Stimulated activated CD4-positive, alpha-beta T cell treated with anti-CD3 and anti-CD28 coated beads, Interleukin-12 subunit alpha, Interleukin-12 subunit beta, amount 100 ng/mL, for 24 hours (primary cell): ENCODE data around the gene BMERB1.
A peak's percentile ranks its signal among the peaks of the same experiment; 100 is the strongest.
"Not testable (repeated sequence)": the region's sequence is repeated elsewhere in the genome, so short reads cannot be mapped to it uniquely, and the experiment has no call there.

Experiments used
- DNase-seq, 2 experiments: peaks; one replicate each; pipeline ENCODE4 v3.0.0-alpha.2; 2020; ENCODE audit warnings: low read depth in 2 of 2

BMERB1 gene

DNA sequence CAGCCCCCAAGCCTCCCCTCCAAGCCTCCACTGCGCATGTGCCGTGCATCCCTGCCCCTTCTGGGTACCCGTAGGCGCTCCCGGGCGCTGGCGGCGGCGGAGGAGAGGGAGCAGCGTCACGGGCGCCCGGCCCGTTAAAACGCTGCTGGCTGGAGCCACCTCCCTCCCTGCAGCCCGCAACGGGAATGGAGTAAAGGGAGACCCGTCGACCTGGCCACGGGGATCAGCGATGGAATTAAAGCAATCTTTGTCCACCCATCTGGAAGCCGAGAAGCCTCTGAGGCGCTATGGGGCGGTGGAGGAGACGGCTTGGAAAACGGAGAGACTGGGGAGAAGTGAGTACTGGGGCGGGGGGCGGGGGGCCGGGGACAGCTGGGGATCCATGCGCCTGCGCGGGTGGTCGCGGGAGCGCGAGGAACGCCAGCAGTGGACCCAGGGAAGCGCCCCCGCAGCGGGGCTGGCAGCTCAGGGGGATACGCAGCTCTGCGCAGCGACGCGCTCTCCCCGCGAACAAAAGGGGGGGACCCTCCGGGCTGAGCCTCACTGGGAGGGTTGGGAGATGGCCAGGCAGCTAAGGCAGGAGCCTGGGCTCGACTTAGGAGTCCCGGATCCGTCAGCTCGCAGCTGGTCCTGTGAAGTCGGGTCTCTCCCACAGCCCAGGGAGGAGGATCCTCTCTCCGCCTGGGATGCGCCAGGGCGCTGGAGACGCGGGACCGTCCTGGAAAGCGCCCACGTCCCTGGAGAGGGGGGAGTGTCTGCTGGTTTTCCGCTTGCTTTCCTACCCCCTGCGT, at the start of gene BMERB1:
BMERB1 (plus strand) TSS at position 164 of the 791 bp plus-strand sequence; CDS start at position 230, 66 bp downstream.
- DNase-seq = peak; percentile 51 to 63

GRCh38 chr16:15388060-15388459, 46.3 kb upstream of the BMERB1 start:
- not testable (repeated sequence) for DNase-seq

DNA sequence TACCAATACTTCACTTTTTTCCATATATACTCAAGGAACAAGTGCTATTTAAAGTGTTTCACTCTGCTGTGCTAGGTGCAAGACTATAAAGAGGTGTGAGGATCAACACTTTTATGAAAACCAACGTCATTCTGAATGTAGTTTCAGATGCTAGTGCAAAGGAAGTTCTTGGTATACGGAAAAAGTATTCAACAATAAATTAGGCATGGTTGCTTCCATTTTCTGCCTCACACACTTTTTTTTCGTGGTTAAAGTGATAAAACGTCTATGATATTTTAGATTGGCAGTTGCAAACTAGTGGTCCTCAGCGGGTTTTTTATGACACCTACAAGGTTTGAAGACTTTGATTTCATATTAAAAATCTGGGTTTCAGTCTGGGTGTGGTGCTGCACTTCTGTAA, 44.5 kb upstream of the BMERB1 start:
- DNase-seq = not testable (repeated sequence)

GRCh38 chr16:15393025-15393424, 41.4 kb upstream of the BMERB1 start:
- not testable (repeated sequence) for DNase-seq

DNA sequence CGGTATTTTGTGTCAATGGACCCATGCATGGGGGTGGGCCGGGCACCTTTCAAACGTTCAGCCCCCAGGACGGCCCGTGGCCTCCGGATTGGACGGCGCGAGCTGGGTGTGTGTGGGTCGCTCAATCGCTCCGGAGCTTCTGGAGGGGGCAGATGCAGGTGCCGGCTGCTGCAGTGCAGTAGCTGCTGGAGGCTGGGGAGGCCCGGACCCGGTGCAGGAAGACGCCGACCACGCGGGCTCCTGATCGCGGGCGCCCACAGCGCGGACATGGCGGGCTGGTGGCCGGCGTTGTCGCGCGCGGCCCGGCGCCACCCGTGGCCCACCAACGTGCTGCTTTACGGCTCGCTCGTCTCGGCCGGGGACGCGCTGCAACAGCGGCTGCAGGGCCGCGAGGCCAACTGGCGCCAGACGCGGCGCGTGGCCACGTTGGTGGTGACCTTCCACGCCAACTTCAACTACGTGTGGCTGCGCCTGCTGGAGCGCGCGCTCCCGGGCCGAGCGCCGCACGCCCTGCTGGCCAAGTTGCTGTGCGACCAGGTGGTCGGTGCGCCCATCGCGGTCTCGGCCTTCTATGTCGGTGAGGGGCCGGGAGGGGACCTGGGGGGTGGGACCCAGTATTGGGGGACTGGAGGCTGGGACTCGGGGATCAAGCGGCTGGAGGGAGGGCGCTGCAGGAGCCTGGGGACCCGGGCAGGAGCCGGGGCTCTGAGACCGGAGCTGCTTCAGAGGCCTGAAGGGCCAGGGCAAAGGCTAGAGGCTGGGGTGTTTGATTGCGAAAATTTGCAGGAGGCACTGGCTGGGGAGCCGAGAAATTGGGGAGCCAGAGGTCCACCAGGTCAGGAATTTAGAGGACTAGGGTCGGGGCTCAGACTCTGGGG, 38.5 kb upstream of the BMERB1 start, which contains the start of gene MPV17L:
MPV17L (plus strand) TSS at position 124 of the 878 bp plus-strand sequence; CDS start at position 268, 144 bp downstream.
- peak in 1 of 2 experiments; percentile 1 for DNase-seq

DNA sequence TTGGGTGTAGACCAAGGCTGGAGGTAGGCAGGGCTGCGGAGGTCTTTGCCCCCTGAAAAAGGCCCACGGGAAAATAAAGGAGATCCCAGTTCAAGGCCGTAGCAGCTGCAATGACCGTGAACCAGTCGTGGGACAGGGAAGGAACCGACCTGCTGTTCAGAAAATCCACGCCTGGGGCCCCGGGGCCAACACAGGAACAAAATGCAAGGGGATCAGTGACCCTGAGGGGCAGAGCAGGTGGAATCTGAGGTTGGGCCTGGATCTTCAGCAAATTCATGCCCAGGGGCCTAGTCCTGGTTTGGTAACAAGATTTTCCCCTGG, 37.9 kb upstream of the BMERB1 start:
- DNase-seq = not testable (repeated sequence)

DNA sequence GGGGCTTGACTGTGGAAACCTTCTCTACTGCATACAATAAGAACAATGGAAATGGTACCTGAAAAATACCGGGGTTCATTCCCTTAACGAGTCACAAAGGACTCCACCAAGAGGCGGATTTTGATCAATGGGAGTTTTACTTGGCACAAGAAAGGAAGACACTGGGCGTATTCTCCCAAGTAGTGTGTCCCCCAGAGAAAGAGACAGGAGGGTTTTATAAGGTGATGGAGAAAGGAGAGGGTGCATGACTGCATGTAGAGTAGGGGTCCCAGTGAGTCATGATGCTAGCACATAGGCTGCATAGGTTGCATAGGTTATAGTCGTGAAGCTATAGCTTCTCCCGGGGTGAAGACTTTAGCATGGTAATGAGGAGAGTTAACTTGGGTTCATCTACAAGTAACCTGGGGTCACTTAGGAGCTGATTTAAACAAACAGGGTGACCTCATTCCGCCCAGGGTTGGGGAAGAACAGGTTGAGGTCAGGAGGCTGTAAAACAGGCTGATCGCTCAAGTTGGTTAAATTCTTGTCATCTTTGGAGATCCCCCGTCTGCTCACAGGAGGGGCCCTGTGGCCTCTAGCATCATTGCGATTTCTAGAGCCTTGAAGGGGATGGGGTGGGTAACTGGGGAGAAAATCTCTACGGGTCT, 37.3 kb upstream of the BMERB1 start:
- no peak for DNase-seq

GRCh38 chr16:15398618-15399316, 35.6 kb upstream of the BMERB1 start:
- no peak for DNase-seq

DNA sequence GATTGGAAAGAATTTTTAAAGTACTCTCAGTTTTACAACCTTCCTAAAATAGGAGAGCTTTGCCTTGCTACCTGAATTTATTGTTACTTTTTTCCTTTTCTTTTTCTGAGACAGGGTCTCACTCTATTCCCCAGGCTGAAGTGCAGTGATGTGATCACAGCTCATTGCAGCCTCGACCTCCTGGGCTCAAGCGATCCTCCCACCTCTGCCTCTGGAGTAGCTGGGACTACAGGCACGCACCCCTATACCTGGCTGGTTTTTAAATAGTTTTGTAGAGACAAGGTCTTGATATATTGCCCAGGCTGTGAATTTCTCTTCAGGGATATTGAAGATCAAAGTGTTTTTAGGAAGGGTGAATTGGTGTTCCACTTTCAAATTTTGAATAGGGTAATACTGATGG, 35.1 kb upstream of the BMERB1 start:
- DNase-seq = no peak

GRCh38 chr16:15400314-15400713, 34.1 kb upstream of the BMERB1 start:
- DNase-seq = not testable (repeated sequence)

DNA sequence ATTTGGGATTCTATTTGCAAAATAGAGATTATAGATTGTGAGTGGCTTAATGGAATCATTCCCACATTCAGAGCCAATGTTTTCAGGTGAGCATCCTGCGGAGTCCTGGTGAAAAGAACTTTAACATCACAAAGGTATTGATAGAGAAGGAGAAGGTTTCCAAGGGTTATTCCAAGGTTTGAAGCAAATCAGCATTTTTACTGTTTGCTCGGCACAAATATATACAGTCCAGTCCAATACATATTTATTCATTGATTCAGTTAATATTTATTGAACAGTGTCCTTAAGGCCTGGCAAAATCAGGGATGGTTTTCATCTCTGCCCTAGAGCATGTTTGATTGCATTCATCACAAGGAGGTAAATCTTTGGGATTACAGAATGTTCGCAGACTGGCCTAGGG, 32.4 kb upstream of the BMERB1 start:
- no peak for DNase-seq

GRCh38 chr16:15403392-15403995, 30.9 kb upstream of the BMERB1 start:
- no peak for DNase-seq

GRCh38 chr16:15404091-15404490, 30.3 kb upstream of the BMERB1 start:
- DNase-seq = not testable (repeated sequence)

- DNase-seq = no peak
These were observed 29.6 kb upstream of the BMERB1 start for GRCh38 chr16:15404792-15405191.

DNA sequence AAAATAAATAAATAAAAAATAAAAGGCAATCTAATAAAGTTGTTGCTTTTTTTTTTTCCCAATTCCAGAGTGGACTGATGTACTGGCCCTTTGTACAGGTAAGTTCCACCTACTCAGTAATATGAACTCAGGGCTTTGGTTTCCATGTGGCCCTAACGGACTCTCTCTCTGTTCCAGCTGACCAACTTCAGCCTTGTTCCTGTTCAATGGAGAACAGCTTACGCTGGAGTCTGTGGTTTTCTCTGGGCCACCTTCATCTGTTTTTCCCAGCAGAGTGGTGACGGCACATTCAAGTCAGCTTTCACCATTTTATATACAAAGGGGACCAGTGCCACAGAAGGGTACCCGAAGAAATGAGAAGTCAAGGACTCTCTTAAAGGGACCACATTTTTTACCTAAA, 26.6 kb upstream of the BMERB1 start:
- DNase-seq = not testable (repeated sequence)

GRCh38 chr16:15409476-15409875, 24.9 kb upstream of the BMERB1 start:
- DNase-seq = not testable (repeated sequence)

DNA sequence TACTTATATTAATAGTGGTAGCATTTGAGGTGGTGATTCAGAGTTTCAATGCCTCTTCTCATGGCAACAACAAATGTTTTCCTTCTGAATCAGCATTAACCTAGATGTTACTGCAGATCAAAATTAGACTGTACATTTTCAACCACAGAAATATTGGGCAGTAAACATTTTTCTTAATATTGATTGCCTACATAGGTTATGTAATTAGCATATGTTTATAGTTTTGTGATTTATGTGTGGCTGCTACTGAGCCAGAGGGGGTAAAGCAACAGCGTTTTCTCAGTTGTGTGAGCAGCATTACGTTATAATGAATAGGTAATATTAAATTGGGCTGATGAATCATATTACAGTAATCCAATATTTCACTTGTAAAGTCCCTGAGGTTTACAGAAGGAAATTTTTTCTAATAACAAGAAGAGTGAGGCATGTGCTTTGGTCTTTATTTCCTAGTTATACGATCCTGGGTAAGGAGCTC, 18.8 kb upstream of the BMERB1 start:
- DNase-seq = no peak

- no peak for DNase-seq
These were observed 17.2 kb upstream of the BMERB1 start for GRCh38 chr16:15417197-15417596.

- no peak for DNase-seq
These were observed 16.2 kb upstream of the BMERB1 start for GRCh38 chr16:15418206-15418605.

DNA sequence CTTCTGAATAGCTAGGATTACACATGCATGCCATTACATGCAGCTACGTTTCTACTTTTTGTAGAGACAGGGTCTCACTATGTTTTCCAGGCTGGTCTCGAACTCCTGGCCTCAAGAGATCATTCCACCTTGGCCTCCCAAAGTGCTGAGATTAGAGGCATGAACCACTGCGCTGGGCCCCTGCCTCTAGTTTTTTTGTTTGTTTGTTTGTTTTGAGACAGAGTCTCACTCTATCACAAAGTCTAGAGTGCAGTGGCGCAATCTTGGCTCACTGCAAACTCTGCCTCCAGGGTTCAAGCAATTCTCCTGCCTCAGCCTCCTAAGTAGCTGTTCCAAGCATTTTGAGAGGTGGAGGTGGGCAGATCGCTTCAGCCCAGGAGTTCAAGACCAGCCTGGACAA, 12.7 kb upstream of the BMERB1 start:
- DNase-seq = not testable (repeated sequence)

GRCh38 chr16:15422222-15422621, 12.2 kb upstream of the BMERB1 start:
- DNase-seq = no peak
